Measurements from ENCODE around the gene C1QTNF9. TPM values are rescaled to one million over a fixed set of nuclear protein-coding genes. Genes with fewer than 3 reads are reported as not detected.
"Not testable (repeated sequence)": the region's sequence is repeated elsewhere in the genome, so short reads cannot be mapped to it uniquely, and the experiment has no call there.

C1QTNF9 gene
- polyA plus RNA-seq, 1 donor from 2014 or later: not detected

- Mint-ChIP-seq H3K27me3 (peaks cover 29% of the 10 kb centered on the region), H3K4me3 (peak overlapping the region in 1 of 4 donors; percentile 30), H3K27ac (no peak overlapping the region), H3K4me1 (peaks cover 0 to 6% (median 2%) of the 10 kb centered on the region in 3 donors), H3K36me3 (no peaks in the 10 kb centered on the region), H3K9me3 (peaks cover 0 to 2% (median 0%) of the 10 kb centered on the region in 3 donors)
These were observed 13.8 kb downstream of the C1QTNF9 start for GRCh38 chr13:24323036-24323738.

- Mint-ChIP-seq H3K4me3 (no peak overlapping the region), H3K9me3 (peaks cover 0 to 2% (median 0%) of the 10 kb centered on the region in 3 donors), H3K27me3 (peaks cover 31% of the 10 kb centered on the region), H3K36me3 (no peaks in the 10 kb centered on the region), H3K27ac (no peak overlapping the region), H3K4me1 (peaks cover 0 to 6% (median 2%) of the 10 kb centered on the region in 3 donors)
These were observed 14.3 kb downstream of the C1QTNF9 start for GRCh38 chr13:24323739-24324075.

DNA sequence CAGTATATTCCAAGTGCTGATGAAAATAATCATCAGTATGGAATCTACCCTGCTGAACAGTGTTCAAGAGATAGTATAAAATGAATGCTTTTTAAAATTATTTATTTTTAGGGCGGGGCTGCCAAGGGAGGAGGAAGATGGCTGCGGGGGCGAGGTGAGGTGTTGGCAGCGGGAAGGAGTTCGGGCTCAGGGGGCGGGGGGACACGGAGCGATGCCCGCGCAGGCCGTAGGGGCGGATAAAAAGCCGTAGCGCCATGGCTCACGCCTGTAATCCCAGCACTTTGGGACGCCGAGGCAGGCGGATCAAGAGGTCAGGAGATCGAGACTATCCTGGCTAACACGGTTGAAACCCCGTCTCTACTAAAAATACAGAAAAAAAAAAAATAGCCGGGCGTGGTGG lies 18.2 kb downstream of the C1QTNF9 start:
- H3K27me3 Mint-ChIP-seq: peaks cover 22% of the 10 kb centered on the region
- not testable (repeated sequence) for H3K9me3 Mint-ChIP-seq, H3K4me1 Mint-ChIP-seq, H3K4me3 Mint-ChIP-seq, H3K27ac Mint-ChIP-seq, H3K36me3 Mint-ChIP-seq

- Mint-ChIP-seq H3K27ac (no peak overlapping the region), H3K27me3 (peaks cover 19% of the 10 kb centered on the region), H3K36me3 (no peaks in the 10 kb centered on the region), H3K4me1 (peaks cover 0 to 4% (median 2%) of the 10 kb centered on the region in 3 donors), H3K9me3 (peaks cover 0 to 5% (median 2%) of the 10 kb centered on the region in 3 donors), H3K4me3 (no peak overlapping the region)
These were observed 18.8 kb downstream of the C1QTNF9 start for GRCh38 chr13:24328145-24328544.

DNA sequence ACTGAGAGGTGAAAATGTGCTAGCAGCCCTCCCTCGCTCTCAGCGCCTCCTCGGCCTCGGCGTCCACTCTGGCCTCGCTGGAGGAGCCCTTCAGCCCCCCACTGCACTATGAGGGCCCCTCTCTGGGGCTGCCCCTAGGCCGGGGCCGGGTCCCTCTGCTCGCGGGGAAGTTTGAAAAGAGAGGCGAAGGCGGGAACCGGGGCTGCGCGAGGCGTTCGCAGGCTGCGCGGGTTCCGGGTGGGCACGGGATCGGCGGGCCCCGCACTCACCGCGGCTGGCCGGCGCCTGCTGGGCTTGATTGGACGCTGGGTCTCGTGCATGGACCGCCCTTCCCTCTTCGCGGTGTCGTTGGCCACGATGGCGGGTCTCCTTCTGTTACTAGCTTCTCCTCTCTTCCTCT lies 29.3 kb downstream of the C1QTNF9 start:
- H3K36me3 Mint-ChIP-seq: peaks cover 2% of the 10 kb centered on the region
- H3K27ac Mint-ChIP-seq: no peak overlapping the region
- H3K9me3 Mint-ChIP-seq: peaks cover 0 to 2% (median 0%) of the 10 kb centered on the region in 3 donors
- H3K27me3 Mint-ChIP-seq: peaks cover 5% of the 10 kb centered on the region
- H3K4me1 Mint-ChIP-seq: no peaks in the 10 kb centered on the region
- H3K4me3 Mint-ChIP-seq: no peak overlapping the region

DNA sequence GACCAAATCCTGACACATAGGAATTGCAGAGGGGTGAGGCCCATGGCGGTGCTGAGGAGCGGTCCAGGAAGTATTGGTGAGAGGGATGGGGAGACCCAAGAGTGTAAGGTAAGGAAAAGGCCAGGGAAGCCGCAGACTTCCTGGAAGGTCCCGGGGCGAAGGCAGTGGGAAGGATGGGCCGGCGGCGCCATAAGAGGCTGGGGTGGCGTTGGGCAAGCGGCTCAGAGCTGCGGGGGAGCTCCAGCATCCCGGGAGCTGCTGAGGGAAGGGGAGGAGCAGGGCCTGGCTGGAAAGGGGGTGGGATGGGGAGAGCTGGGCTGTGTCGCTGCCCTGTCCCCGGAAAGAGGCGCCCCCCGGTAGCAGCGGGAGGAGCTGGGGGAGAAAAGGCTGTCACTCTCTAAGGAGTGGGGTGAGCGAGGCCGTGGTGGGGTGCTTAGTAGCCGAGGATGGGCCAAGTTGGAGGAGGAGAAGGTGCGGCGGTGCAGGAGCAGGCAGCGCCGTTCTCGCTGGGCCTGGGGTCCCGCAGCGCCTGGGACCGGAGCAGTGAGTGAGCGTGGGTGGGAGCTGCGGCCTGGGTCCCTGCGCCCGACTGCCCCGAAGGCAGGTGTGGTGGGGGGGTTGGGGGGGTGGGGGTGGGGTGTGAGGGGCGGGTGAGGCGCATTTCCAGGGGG lies 30.7 kb downstream of the C1QTNF9 start:
- peaks cover 0 to 2% (median 0%) of the 10 kb centered on the region in 3 donors for H3K9me3 Mint-ChIP-seq

DNA sequence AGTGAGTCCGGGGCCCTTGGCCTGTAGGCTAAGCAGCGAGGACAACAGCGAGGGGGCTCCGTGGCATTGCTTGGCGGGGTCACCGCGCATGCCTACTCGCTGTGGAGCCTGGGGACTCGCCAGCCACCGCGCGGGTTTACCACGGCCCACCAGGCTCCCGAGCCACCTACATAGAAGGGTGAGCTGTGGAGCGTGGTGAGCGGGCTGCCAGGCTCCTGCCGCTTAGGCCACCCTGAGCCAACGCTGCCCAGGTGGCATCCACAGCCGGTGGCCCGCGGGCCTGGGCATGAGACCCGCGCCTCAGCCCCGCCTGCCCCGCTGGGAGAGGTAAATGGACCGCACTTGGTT lies 31.2 kb downstream of the C1QTNF9 start:
- H3K27ac Mint-ChIP-seq: no peak overlapping the region
- no peak overlapping the region for H3K4me3 Mint-ChIP-seq
- H3K36me3 Mint-ChIP-seq: peaks cover 2% of the 10 kb centered on the region
- H3K27me3 Mint-ChIP-seq: peaks cover 5% of the 10 kb centered on the region
- no peaks in the 10 kb centered on the region for H3K4me1 Mint-ChIP-seq
- peaks cover 0 to 2% (median 0%) of the 10 kb centered on the region in 3 donors for H3K9me3 Mint-ChIP-seq

More for the DNA sequence above, 30.7 kb downstream of the C1QTNF9 start:
- Mint-ChIP-seq H3K4me1 (no peaks in the 10 kb centered on the region), H3K36me3 (peaks cover 2% of the 10 kb centered on the region), H3K27me3 (peaks cover 5% of the 10 kb centered on the region), H3K27ac (no peak overlapping the region), H3K4me3 (no peak overlapping the region)

DNA sequence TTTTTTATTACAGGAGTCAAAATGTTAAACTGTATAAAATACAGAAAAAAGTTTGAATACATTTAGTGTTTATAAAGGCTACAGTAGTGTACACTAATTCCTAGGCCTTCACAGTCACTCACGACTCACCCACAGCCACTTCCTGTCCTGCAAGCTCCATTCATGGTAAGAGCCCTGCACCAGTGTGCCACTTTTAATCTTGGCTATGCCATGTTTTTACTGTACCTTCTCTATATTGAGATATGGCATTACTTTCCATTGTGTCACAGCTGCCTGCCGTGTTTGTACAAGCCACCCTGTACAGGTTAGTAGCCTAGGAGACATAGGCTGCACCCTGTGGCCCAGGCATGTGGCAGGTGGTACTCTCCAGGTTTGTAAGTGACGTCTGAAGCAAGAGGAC lies 32.1 kb downstream of the C1QTNF9 start:
- H3K4me1 Mint-ChIP-seq: no peaks in the 10 kb centered on the region
- H3K27me3 Mint-ChIP-seq: peaks cover 5% of the 10 kb centered on the region
- peaks cover 2% of the 10 kb centered on the region for H3K36me3 Mint-ChIP-seq
- peaks cover 0 to 2% (median 0%) of the 10 kb centered on the region in 3 donors for H3K9me3 Mint-ChIP-seq
- H3K27ac Mint-ChIP-seq: no peak overlapping the region
- H3K4me3 Mint-ChIP-seq: no peak overlapping the region

DNA sequence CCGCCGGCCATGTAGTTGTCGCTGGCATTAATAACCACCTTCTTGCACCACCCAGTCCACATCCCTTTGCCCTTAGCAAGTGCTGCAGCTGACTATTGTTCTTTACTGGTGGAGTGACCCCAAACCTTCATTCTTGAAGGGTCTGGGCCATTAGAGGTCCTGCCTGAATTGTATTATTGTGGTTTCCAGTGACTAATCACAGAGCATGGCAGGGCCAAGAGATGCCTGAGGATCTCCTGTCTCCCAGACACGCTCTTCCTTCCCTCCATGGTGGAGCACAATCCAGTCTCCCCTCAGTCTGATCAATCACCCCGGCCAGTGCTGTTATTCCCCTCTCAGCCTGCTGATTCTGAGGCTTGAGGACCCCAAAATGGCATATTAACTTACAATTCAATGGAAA lies 39.0 kb downstream of the C1QTNF9 start:
- H3K4me3 Mint-ChIP-seq: no peak overlapping the region
- H3K9me3 Mint-ChIP-seq: peaks cover 0 to 4% (median 0%) of the 10 kb centered on the region in 3 donors
- H3K4me1 Mint-ChIP-seq: no peaks in the 10 kb centered on the region
- H3K27ac Mint-ChIP-seq: no peak overlapping the region
- no peaks in the 10 kb centered on the region for H3K27me3 Mint-ChIP-seq
- H3K36me3 Mint-ChIP-seq: no peaks in the 10 kb centered on the region

- no peaks in the 10 kb centered on the region for H3K27me3 Mint-ChIP-seq
- no peaks in the 10 kb centered on the region for H3K36me3 Mint-ChIP-seq
- no peak overlapping the region for H3K4me3 Mint-ChIP-seq
- no peak overlapping the region for H3K27ac Mint-ChIP-seq
- no peaks in the 10 kb centered on the region for H3K4me1 Mint-ChIP-seq
- H3K9me3 Mint-ChIP-seq: peaks cover 0 to 4% (median 0%) of the 10 kb centered on the region in 3 donors
These were observed 39.6 kb downstream of the C1QTNF9 start for GRCh38 chr13:24348797-24349515.

- H3K9me3 Mint-ChIP-seq, H3K27ac Mint-ChIP-seq, H3K36me3 Mint-ChIP-seq, H3K4me1 Mint-ChIP-seq, H3K4me3 Mint-ChIP-seq, H3K27me3 Mint-ChIP-seq: not testable (repeated sequence)
These were observed 40.6 kb downstream of the C1QTNF9 start for GRCh38 chr13:24349778-24350664.

DNA sequence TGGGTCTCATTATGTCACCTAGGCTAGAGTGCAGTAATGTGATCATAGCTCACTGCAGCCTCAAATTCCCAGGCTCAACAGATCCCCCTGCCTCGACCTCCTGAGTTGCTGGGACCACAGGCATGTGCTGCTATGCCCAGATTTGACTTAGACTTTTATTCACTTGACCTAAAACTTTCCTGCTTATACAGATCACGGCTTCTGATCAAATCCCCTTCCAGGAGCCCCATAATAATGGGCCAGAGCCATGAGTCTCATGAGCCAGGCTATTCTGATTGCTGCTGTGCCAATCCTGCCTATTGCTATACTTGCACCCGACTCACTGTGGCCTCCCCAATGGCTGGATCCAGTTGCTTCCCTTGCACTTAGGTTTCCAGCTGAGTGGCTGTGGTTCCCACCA lies 42.0 kb downstream of the C1QTNF9 start:
- H3K27ac Mint-ChIP-seq: no peak overlapping the region
- H3K36me3 Mint-ChIP-seq: no peaks in the 10 kb centered on the region
- H3K9me3 Mint-ChIP-seq: peaks cover 0 to 4% (median 0%) of the 10 kb centered on the region in 3 donors
- no peaks in the 10 kb centered on the region for H3K4me1 Mint-ChIP-seq
- no peak overlapping the region for H3K4me3 Mint-ChIP-seq
- no peaks in the 10 kb centered on the region for H3K27me3 Mint-ChIP-seq

DNA sequence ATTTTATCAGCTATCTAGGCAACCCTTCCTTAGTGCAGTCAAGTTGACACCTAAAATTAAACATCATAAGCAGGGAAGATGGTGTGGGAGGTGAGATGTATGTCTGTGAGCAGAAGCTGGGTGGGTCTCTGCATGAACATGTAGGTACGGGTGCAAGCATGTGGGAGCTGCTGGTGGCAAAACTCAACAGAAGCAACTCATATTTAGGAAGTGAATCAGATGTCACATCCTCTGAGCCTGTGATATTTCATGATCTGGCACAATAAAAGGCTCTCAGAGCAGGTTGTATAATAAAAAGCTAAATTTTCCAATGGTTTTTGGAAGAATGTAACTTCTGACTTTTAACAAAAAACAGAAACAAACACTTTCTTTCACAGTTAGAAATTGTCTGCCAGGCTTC lies 44.4 kb downstream of the C1QTNF9 start:
- no peak overlapping the region for H3K27ac Mint-ChIP-seq

DNA sequence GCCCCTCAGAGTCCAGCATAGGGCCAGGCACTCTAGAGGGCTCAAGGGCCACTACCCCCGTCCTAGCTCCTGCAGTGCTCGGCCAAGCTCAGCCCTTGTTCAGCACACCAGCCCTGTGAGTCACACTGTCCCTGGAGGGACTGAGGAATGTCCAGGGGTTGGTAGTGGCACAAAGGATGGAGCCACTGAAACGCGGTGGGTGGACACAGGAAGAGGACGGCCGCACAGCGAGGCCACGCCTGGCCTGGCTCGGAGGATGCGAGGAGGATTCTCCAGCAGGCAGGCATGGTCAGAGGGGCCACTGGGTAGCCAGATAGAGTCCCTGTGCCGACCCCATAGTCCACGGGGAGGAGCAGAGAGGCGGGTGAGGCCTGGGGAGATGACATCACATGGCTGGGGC lies 45.7 kb downstream of the C1QTNF9 start:
- H3K4me1 Mint-ChIP-seq: no peaks in the 10 kb centered on the region
- no peaks in the 10 kb centered on the region for H3K27me3 Mint-ChIP-seq
- H3K36me3 Mint-ChIP-seq: no peaks in the 10 kb centered on the region
- no peak overlapping the region for H3K4me3 Mint-ChIP-seq
- no peaks in the 10 kb centered on the region for H3K9me3 Mint-ChIP-seq
- no peak overlapping the region for H3K27ac Mint-ChIP-seq

More for the DNA sequence above, 44.4 kb downstream of the C1QTNF9 start:
- H3K4me3 Mint-ChIP-seq: no peak overlapping the region
- H3K27me3 Mint-ChIP-seq: no peaks in the 10 kb centered on the region
- no peaks in the 10 kb centered on the region for H3K4me1 Mint-ChIP-seq
- no peaks in the 10 kb centered on the region for H3K9me3 Mint-ChIP-seq
- no peaks in the 10 kb centered on the region for H3K36me3 Mint-ChIP-seq

- no peaks in the 10 kb centered on the region for H3K9me3 Mint-ChIP-seq
- H3K36me3 Mint-ChIP-seq: no peaks in the 10 kb centered on the region
- H3K4me3 Mint-ChIP-seq: no peak overlapping the region
These were observed 46.9 kb downstream of the C1QTNF9 start for GRCh38 chr13:24356270-24356669.

More at GRCh38 chr13:24356270-24356669, 46.9 kb downstream of the C1QTNF9 start:
- Mint-ChIP-seq H3K27ac (no peak overlapping the region), H3K27me3 (no peaks in the 10 kb centered on the region), H3K4me1 (no peaks in the 10 kb centered on the region)
